ENCODE results near the gene RPL13. TPM values are rescaled to one million over a fixed set of nuclear protein-coding genes. Genes with fewer than 3 reads are reported as not detected.
A peak's percentile ranks its signal among the peaks of the same experiment; 100 is the strongest.

The RPL13 gene
- total RNA-seq, 1 experiment from 2014 or later, result 2,157 TPM

DNA sequence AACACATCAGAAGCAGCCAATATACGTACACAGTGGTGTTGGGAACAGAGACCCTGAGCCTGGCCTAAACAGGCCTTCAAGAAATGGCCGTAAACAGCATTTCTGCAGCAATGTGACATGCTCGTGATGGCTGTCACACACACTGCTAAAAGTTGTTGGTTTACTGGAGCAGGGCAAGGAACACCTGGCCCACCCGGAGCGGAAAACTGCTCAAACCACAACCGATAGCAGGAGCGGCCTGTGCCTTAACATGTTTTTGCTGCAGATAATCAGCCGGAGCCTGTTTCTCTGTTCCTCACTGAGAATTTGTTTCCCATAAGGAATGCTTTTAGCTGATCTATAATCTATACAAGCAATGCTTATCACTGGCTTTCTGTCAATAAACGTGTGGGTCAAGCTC, 47.0 kb downstream of the RPL13 start:
- Histone ChIP-seq H4K5ac (ENCODE audit: insufficient read length, low read depth, low read length) (no peak overlapping the region), H2BK120ac (ENCODE audit: low read depth, low read length, poor library complexity, severe bottlenecking) (no peak overlapping the region), H2AK5ac (ENCODE audit: insufficient read length, low read length) (no peak overlapping the region), H3K79me1 (ENCODE audit: insufficient read depth, low read depth, low read length, poor library complexity, severe bottlenecking) (no peaks in the 10 kb centered on the region), H3T11ph (ENCODE audit: low read length) (no peak overlapping the region), H4K91ac (ENCODE audit: insufficient read length, low read depth, low read length) (no peak overlapping the region), H2AFZ (ENCODE audit: low read length) (no peak overlapping the region), H3K14ac (ENCODE audit: insufficient read depth, low read length) (no peak overlapping the region), H3K4me2 (ENCODE audit: insufficient read depth, insufficient read length, low read length) (no peak overlapping the region), H3K27me3 (ENCODE audit: insufficient read depth, low read length) (no peaks in the 10 kb centered on the region), H3K4me1 (ENCODE audit: insufficient read depth, low read length) (no peaks in the 10 kb centered on the region; the same call in 1 of the 2 replicates), H3K27ac (ENCODE audit: insufficient read length, low read depth, low read length) (no peak overlapping the region), H3K56ac (ENCODE audit: insufficient read length, low read depth, low read length) (no peak overlapping the region), H3K4ac (ENCODE audit: low read depth, low read length) (no peak overlapping the region), H3K18ac (ENCODE audit: insufficient read length, low read depth, low read length) (no peak overlapping the region), H2BK20ac (ENCODE audit: low read depth, low read length, poor library complexity, severe bottlenecking) (no peak overlapping the region), H3K9me3 (ENCODE audit: control insufficient read depth, low read depth, low read length) (no peaks in the 10 kb centered on the region), H3K79me2 (ENCODE audit: insufficient read depth, low read length) (no peaks in the 10 kb centered on the region), H3K23ac (ENCODE audit: insufficient read length, low read depth, low read length) (no peak overlapping the region), H2BK12ac (ENCODE audit: insufficient read length, low read depth, low read length) (no peak overlapping the region), H4K20me1 (ENCODE audit: control insufficient read depth, insufficient read depth, insufficient read length) (no peaks in the 10 kb centered on the region), H4K8ac (replicated peaks; ENCODE audit: insufficient read length, low read depth, low read length) (no peak overlapping the region), H3K9ac (ENCODE audit: extremely low read depth, insufficient read length, low read length) (no peak overlapping the region), H2BK5ac (ENCODE audit: insufficient read length, low read length) (no peak overlapping the region), H3K23me2 (ENCODE audit: insufficient read length, low read depth, low read length, poor library complexity, severe bottlenecking) (peaks cover 2% of the 10 kb centered on the region), H2BK15ac (ENCODE audit: low read depth, low read length) (no peak overlapping the region)
- peaks cover 5% of the 10 kb centered on the region for H3K27me3 Mint-ChIP-seq (ENCODE audit: low read depth)
- no peak overlapping the region for H3K4me3 Mint-ChIP-seq
- peaks cover 5% of the 10 kb centered on the region in 2 experiments for H3K4me1 Mint-ChIP-seq
- TF ChIP-seq, protein P1, sequence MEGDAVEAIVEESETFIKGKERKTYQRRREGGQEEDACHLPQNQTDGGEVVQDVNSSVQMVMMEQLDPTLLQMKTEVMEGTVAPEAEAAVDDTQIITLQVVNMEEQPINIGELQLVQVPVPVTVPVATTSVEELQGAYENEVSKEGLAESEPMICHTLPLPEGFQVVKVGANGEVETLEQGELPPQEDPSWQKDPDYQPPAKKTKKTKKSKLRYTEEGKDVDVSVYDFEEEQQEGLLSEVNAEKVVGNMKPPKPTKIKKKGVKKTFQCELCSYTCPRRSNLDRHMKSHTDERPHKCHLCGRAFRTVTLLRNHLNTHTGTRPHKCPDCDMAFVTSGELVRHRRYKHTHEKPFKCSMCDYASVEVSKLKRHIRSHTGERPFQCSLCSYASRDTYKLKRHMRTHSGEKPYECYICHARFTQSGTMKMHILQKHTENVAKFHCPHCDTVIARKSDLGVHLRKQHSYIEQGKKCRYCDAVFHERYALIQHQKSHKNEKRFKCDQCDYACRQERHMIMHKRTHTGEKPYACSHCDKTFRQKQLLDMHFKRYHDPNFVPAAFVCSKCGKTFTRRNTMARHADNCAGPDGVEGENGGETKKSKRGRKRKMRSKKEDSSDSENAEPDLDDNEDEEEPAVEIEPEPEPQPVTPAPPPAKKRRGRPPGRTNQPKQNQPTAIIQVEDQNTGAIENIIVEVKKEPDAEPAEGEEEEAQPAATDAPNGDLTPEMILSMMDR (conservative IDR thresholded peaks at IDR 0.05), result no peak
- no peaks in the 10 kb centered on the region for H3K36me3 Mint-ChIP-seq (ENCODE audit: insufficient read depth in 1 of 3, low read depth in 3 of 3)
- DNase-seq, result no peak
- H3K9me3 Mint-ChIP-seq, result no peaks in the 10 kb centered on the region; a peak in 1 of 5 replicates
- peak overlapping the region in 1 of 3 experiments; percentile 82; a peak in 1 of 7 replicates for H3K27ac Mint-ChIP-seq
- WGBS (ENCODE audit: extremely low coverage, insufficient read length, low lambda C conversion rate), result no CpG with 5 or more reads among the region's 9 CpGs
